ENCODE measurements around the gene TM9SF1. TPM values are rescaled to one million over a fixed set of nuclear protein-coding genes. Genes with fewer than 3 reads are reported as not detected.

The TM9SF1 gene
- total and polyA plus RNA-seq, 10 of the 15 experiments (the other 5 are each of a cell fraction or from before 2014, with no cell fraction given) = 7.2 to 39.2 (median 17.6) TPM

- TF ChIP-seq E2F8 (IDR thresholded peaks at IDR 0.05; ENCODE audit: low read depth, partially characterized antibody) (peak; percentile 96), PRDM15 (CRISPR knock-in tag; IDR thresholded peaks at IDR 0.05) (no peak), FOXK2 (IDR thresholded peaks at IDR 0.05) (peak; percentile 62), RAD51 (IDR thresholded peaks at IDR 0.05) (peak; percentile 78), IRF4 (IDR thresholded peaks at IDR 0.05; ENCODE audit: low read depth, low read length) (peak; percentile 89), SP1 (IDR thresholded peaks at IDR 0.05; ENCODE audit: low read depth, low read length) (peak; percentile 92), ZNF24 (IDR thresholded peaks at IDR 0.05) (peak; percentile 81)
Measured at GRCh38 chr14:24188251-24189058, 6.8 kb downstream of the TM9SF1 start, which contains the start of gene IPO4 (continued).

All from GM12878 (cell line).